Hematopoietic multipotent progenitor cell treated with erythropoietin and hydrocortisone succinate and interleukin-3 and kit ligand, for 8 days (in vitro differentiated cells): Measurements from ENCODE around the gene FXYD1.
"Not testable (repeated sequence)": the region's sequence is repeated elsewhere in the genome, so short reads cannot be mapped to it uniquely, and the experiment has no call there.

Source experiments
- DNase-seq: peaks from one replicate; pipeline ENCODE4 v3.0.0-alpha.2; 2015

The FXYD1 gene

GRCh38 chr19:35125749-35126623 is 12.6 kb upstream of the FXYD1 start:
- no peak for DNase-seq

- DNase-seq, result no peak
Observed at GRCh38 chr19:35126624-35126959, 12.0 kb upstream of the FXYD1 start.

- DNase-seq, result no peak
Observed at GRCh38 chr19:35127871-35128270, 10.8 kb upstream of the FXYD1 start.

GRCh38 chr19:35128398-35129057 is 10.1 kb upstream of the FXYD1 start:
- no peak for DNase-seq

GRCh38 chr19:35129724-35130274 is 8.8 kb upstream of the FXYD1 start:
- not testable (repeated sequence) for DNase-seq

- no peak for DNase-seq
Observed at GRCh38 chr19:35130761-35131720, 7.6 kb upstream of the FXYD1 start.

GRCh38 chr19:35132254-35132653 is 6.4 kb upstream of the FXYD1 start:
- DNase-seq, result no peak

- no peak for DNase-seq
Observed at GRCh38 chr19:35133826-35134225, 4.8 kb upstream of the FXYD1 start.

GRCh38 chr19:35134601-35135242 is 3.9 kb upstream of the FXYD1 start, which contains the start of gene LGI4:
LGI4 (minus strand) TSS chr19:35135059; CDS start chr19:35134680, 379 bp downstream.
- no peak for DNase-seq

- peak; percentile 70 for DNase-seq
Observed at GRCh38 chr19:35135389-35135909, 3.2 kb upstream of the FXYD1 start.

- no peak for DNase-seq
Observed at GRCh38 chr19:35136231-35136630, 2.4 kb upstream of the FXYD1 start.

GRCh38 chr19:35136977-35137702 is 1.5 kb upstream of the FXYD1 start:
- DNase-seq, result no peak

- DNase-seq, result no peak
Observed at GRCh38 chr19:35140207-35140961, 1.8 kb downstream of the FXYD1 start.

- DNase-seq, result peak; percentile 91
Observed at GRCh38 chr19:35140962-35141836, 2.6 kb downstream of the FXYD1 start.

GRCh38 chr19:35141837-35142605 is 3.4 kb downstream of the FXYD1 start:
- DNase-seq, result peak; percentile 62

GRCh38 chr19:35142606-35143230 is 4.1 kb downstream of the FXYD1 start:
- DNase-seq, result peak; percentile 49

- DNase-seq, result no peak
Observed at GRCh38 chr19:35143231-35143715, 4.6 kb downstream of the FXYD1 start, which contains the start of gene FXYD7. FXYD7 (plus strand) TSS chr19:35143255; CDS start chr19:35143334, 79 bp downstream.

- DNase-seq, result no peak
Observed at GRCh38 chr19:35143818-35144217, 5.2 kb downstream of the FXYD1 start.
